ENCODE results near the gene OLA1. TPM values are rescaled to one million over a fixed set of nuclear protein-coding genes. Genes with fewer than 3 reads are reported as not detected.

Gene OLA1
- total RNA-seq, 4 donors from 2014 or later = 8.5 to 68.2 (median 43.2) TPM

DNA sequence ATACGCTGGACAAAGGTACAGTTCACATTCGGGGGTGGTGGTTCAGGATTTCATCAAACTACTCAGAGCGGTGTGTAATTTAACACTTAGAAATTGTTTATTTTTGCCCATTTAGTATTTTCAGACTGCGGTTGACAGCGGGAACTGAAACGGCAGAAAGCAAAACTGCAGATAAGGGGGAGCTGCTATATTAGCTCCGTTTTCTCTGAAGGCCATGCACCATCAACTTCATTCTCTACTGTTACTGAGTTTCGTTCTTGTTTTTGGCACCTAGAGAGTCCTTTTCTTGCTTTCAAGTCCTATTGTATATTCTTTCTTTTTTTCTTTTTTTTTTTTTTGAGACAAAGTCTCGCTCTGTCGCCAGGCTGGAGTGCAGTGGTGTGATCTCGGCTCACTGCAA, 161.6 kb downstream of the OLA1 start:
- intact Hi-C loops (cut with DNase I; ENCODE audit: low total_unique reads) = no loop called here
- TF ChIP-seq POLR2A (IDR thresholded peaks at IDR 0.05) = no peak
- TF ChIP-seq, protein P1, sequence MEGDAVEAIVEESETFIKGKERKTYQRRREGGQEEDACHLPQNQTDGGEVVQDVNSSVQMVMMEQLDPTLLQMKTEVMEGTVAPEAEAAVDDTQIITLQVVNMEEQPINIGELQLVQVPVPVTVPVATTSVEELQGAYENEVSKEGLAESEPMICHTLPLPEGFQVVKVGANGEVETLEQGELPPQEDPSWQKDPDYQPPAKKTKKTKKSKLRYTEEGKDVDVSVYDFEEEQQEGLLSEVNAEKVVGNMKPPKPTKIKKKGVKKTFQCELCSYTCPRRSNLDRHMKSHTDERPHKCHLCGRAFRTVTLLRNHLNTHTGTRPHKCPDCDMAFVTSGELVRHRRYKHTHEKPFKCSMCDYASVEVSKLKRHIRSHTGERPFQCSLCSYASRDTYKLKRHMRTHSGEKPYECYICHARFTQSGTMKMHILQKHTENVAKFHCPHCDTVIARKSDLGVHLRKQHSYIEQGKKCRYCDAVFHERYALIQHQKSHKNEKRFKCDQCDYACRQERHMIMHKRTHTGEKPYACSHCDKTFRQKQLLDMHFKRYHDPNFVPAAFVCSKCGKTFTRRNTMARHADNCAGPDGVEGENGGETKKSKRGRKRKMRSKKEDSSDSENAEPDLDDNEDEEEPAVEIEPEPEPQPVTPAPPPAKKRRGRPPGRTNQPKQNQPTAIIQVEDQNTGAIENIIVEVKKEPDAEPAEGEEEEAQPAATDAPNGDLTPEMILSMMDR (IDR thresholded peaks at IDR 0.05) = no peak
- H3K4me3 ChIP-seq = no peak overlapping the region

GRCh38 chr2:174085781-174086180, 162.6 kb downstream of the OLA1 start:
- intact Hi-C loops (cut with DNase I; ENCODE audit: low total_unique reads) = no loop called here
- H3K9me3 ChIP-seq = no peaks in the 10 kb centered on the region
- no peaks in the 10 kb centered on the region for H3K4me1 ChIP-seq
- no peak overlapping the region for H3K4me3 ChIP-seq
- H3K27ac ChIP-seq = no peak overlapping the region
- no peaks in the 10 kb centered on the region for H3K27me3 ChIP-seq
- H3K36me3 ChIP-seq = no peaks in the 10 kb centered on the region
- no peak for DNase-seq
- no peak for TF ChIP-seq POLR2A (IDR thresholded peaks at IDR 0.05)
- TF ChIP-seq, protein P1 (IDR thresholded peaks at IDR 0.05) = no peak

More for the DNA sequence above, 161.6 kb downstream of the OLA1 start:
- H3K4me1 ChIP-seq = no peaks in the 10 kb centered on the region
- H3K36me3 ChIP-seq = no peaks in the 10 kb centered on the region
- no peak for DNase-seq
- H3K27ac ChIP-seq = no peak overlapping the region
- H3K27me3 ChIP-seq = no peaks in the 10 kb centered on the region
- H3K9me3 ChIP-seq = no peaks in the 10 kb centered on the region

GRCh38 chr2:174083843-174084458, 164.4 kb downstream of the OLA1 start:
- H3K36me3 ChIP-seq = no peaks in the 10 kb centered on the region
- no peak overlapping the region for H3K4me3 ChIP-seq
- DNase-seq = no peak
- no peaks in the 10 kb centered on the region for H3K27me3 ChIP-seq
- no peaks in the 10 kb centered on the region for H3K4me1 ChIP-seq
- no peak for TF ChIP-seq POLR2A (IDR thresholded peaks at IDR 0.05)
- TF ChIP-seq, protein P1 (IDR thresholded peaks at IDR 0.05) = no peak
- no peak overlapping the region for H3K27ac ChIP-seq
- intact Hi-C loops (cut with DNase I; ENCODE audit: low total_unique reads) = no loop called here
- H3K9me3 ChIP-seq = no peaks in the 10 kb centered on the region

GRCh38 chr2:174080672-174081121, 167.6 kb downstream of the OLA1 start:
- TF ChIP-seq, protein P1 (IDR thresholded peaks at IDR 0.05) = no peak
- TF ChIP-seq POLR2A (IDR thresholded peaks at IDR 0.05) = no peak

GRCh38 chr2:174078275-174078674, 170.1 kb downstream of the OLA1 start:
- no peaks in the 10 kb centered on the region for H3K27me3 ChIP-seq
- no peak overlapping the region for H3K27ac ChIP-seq
- H3K4me3 ChIP-seq = no peak overlapping the region
- TF ChIP-seq, protein P1 (IDR thresholded peaks at IDR 0.05) = peak; percentile 37 to 44 (median 41)
- no peak for TF ChIP-seq POLR2A (IDR thresholded peaks at IDR 0.05)
- intact Hi-C loops (cut with DNase I; ENCODE audit: low total_unique reads) = no loop called here
- no peaks in the 10 kb centered on the region for H3K4me1 ChIP-seq
- no peak for DNase-seq
- H3K9me3 ChIP-seq = no peaks in the 10 kb centered on the region
- H3K36me3 ChIP-seq = no peaks in the 10 kb centered on the region

More at GRCh38 chr2:174080672-174081121, 167.6 kb downstream of the OLA1 start:
- Histone ChIP-seq H3K27me3 (no peaks in the 10 kb centered on the region), H3K27ac (no peak overlapping the region), H3K4me1 (no peaks in the 10 kb centered on the region), H3K36me3 (no peaks in the 10 kb centered on the region), H3K4me3 (no peak overlapping the region), H3K9me3 (no peaks in the 10 kb centered on the region)
- intact Hi-C loops (cut with DNase I; ENCODE audit: low total_unique reads) = no loop called here
- DNase-seq = no peak

All from uterus (tissue), 4 donors.